ENCODE results near the gene MBTD1.

Gene MBTD1

DNA sequence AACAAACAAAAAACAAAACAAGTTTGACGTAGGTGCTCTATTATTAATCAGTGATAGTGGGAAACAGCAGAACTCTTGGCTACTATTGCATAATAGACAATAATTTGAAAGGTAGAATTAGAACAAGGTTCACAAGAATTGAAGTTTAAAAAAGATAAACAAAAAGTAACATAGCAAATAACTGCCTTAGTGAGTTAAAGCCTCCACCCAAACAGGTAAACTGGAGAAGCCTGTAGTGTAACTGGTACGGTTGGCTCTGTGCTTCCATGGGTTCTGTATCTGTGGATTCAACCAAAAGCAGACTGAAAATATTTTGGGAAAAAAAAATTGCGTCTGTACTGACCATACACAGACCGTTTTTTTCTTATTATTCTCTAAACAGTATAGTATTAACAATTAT is 38.5 kb downstream of the MBTD1 start:
- Histone ChIP-seq H3K27ac (no peak overlapping the region), H3K4me3 (no peak overlapping the region)
- no peak for DNase-seq (ENCODE audit: low spot score)
- TF ChIP-seq CTCF (IDR thresholded peaks at IDR 0.05): no peak

DNA sequence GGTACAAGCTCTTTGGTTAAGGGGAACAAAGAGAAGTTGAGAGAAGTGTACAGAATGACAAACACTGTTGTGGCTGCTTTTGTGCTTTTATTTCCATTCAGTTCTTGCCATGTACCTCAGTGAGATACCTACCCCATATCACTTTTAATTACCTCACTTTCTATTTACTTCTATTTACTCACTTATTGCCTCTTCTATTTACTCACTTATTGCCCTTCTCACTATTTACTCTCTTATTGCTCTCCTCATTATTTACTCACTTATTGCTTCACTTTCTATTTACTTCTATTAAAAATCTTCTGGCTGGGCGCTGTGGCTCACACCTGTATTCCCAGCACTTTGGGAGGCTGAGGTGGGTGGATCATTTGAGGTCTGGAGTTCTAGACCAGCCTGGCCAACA is 41.9 kb downstream of the MBTD1 start:
- no peak for TF ChIP-seq CTCF (IDR thresholded peaks at IDR 0.05)
- H3K4me3 ChIP-seq: no peak overlapping the region
- H3K27ac ChIP-seq: no peak overlapping the region
- DNase-seq (ENCODE audit: low spot score): no peak

GRCh38 chr17:51214920-51215319 is 44.9 kb downstream of the MBTD1 start:
- Histone ChIP-seq H3K4me3 (no peak overlapping the region), H3K27ac (no peak overlapping the region)
- no peak for TF ChIP-seq CTCF (IDR thresholded peaks at IDR 0.05)
- no peak for DNase-seq (ENCODE audit: low spot score)

DNA sequence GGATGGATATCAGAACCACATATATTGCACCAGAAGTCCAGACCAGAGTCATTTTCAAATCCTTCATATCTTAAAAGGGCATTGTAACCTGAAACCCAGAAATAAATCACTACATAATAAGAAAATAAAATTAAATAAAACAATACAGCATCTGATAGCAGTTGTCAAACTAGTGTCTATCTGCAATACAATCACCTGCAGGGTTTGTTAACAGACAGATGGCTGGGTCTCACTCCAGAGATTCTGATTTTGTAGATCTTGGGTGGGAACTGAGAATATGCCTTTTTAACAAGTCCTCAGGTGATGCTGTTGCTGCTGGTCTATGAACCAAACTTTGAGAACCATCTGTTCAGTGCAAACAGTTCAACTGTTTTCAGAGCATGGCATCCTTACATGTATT is 56.0 kb downstream of the MBTD1 start:
- TF ChIP-seq CTCF (IDR thresholded peaks at IDR 0.05): no peak
- H3K4me3 ChIP-seq: no peak overlapping the region
- no peak overlapping the region for H3K27ac ChIP-seq
- DNase-seq (ENCODE audit: low spot score): no peak

- DNase-seq (ENCODE audit: low spot score): no peak
- H3K4me3 ChIP-seq: no peak overlapping the region
- no peak overlapping the region for H3K27ac ChIP-seq
- no peak for TF ChIP-seq CTCF (IDR thresholded peaks at IDR 0.05)
These were observed 59.0 kb downstream of the MBTD1 start for GRCh38 chr17:51200846-51201245.

DNA sequence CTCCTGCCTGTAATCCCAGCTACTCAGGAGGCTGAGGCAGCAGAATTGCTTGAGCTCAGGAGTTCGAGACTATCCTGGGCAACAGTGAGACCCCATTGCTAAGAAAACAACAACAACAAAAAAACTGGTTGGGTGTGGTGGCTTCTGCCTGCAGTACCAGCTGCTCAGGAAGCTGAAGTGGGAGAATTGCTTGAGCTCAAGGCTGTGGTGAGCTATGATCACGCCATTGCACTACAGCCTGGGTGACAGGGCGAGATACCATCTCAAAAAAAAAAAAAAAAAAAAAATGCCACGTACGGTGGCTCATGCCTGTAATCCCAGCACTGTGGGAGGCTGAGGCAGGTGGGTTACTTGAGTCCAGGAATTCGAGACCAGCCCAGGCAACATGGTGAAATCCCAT is 59.6 kb downstream of the MBTD1 start:
- DNase-seq (ENCODE audit: low spot score): no peak
- H3K27ac ChIP-seq: no peak overlapping the region
- no peak for TF ChIP-seq CTCF (IDR thresholded peaks at IDR 0.05)
- H3K4me3 ChIP-seq: no peak overlapping the region

DNA sequence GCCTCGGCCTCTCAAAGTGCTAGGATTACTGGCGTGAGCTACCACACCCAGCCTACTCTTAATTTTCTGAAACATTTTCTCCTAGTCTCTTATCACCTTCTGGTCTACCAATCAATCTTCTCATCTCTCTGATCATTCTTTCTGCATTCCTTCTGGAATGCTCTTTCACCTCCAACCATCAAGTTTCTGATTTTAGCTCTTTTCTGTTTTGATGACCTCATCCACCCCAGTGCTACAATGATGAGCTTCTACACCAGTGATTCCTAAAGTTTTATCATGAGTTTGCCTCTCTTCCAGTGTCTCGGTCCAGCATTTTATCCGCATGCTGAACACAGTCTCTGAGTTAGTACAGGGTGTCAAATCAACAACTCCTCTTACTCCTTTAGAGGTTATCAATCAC is 62.1 kb downstream of the MBTD1 start:
- Histone ChIP-seq H3K4me3 (no peak overlapping the region), H3K27ac (no peak overlapping the region)
- DNase-seq (ENCODE audit: low spot score): no peak
- TF ChIP-seq CTCF (IDR thresholded peaks at IDR 0.05): no peak
